CD4-positive, alpha-beta T cell (primary cell): ENCODE results near the gene SLF2. TPM values are rescaled to one million over a fixed set of nuclear protein-coding genes. Genes with fewer than 3 reads are reported as not detected.

Experiments
- ATAC-seq: fragments of 200-7000 bp; cut with Tn5 transposase; one replicate; pipeline ENCODE4 v1.10.0; 2022; ENCODE audit warnings: mild to moderate bottlenecking; ENCODE audit not compliant: poor library complexity
- CTCF ChIA-PET: fragments of 350-600 bp; sonication (Branson Sonifier 250); formaldehyde crosslinking; loops from one replicate; lab custom pipeline; 2021; ENCODE audit warnings: antibody characterized with exemption, inconsistent platforms; lab: Charles Lee
- POLR2A ChIA-PET: fragments of 350-600 bp; sonication (Branson Sonifier 250); formaldehyde crosslinking; loops from one replicate; lab custom pipeline; 2021; ENCODE audit warnings: antibody characterized with exemption, inconsistent platforms; lab: Charles Lee
- DNase-seq, 14 experiments: peaks; one replicate each; pipeline ENCODE4 v3.0.0-alpha.2; 2013 to 2020; ENCODE audit warnings: mixed read lengths in 2 of 14
- H3K27ac ChIP-seq, 2 donors: one replicate each; pipeline versions ENCODE4 v1.5.1 to v1.7.0; 2013; ENCODE audit warnings: low read length in 2 of 2, low read depth in 1 of 2, mild to moderate bottlenecking in 1 of 2
- H3K27me3 ChIP-seq, 2 experiments: 1 replicate in 1 of 2; 2 replicates in 1 of 2; pipeline versions ENCODE4 v1.6.1 to v1.7.0; 2013; ENCODE audit warnings: low read length in 2 of 2, control low read depth in 1 of 2, mild to moderate bottlenecking in 1 of 2, moderate library complexity in 1 of 2; ENCODE audit not compliant: insufficient read depth in 2 of 2, control insufficient read depth in 1 of 2
- H3K36me3 ChIP-seq: one replicate; pipeline ENCODE4 v1.6.1; 2013; ENCODE audit warnings: low read length, control low read depth; ENCODE audit not compliant: insufficient read depth
- H3K4me1 ChIP-seq: one replicate; pipeline ENCODE4 v1.6.1; 2013; ENCODE audit warnings: low read length, control low read depth; ENCODE audit not compliant: insufficient read depth
- H3K4me3 ChIP-seq: one replicate; pipeline ENCODE4 v1.5.1; 2013; ENCODE audit warnings: mild to moderate bottlenecking, low read length, moderate library complexity
- H3K9me3 ChIP-seq, 2 experiments: 1 replicate in 1 of 2; 2 replicates in 1 of 2; pipeline versions ENCODE4 v1.6.1 to v1.7.0; 2013; ENCODE audit warnings: low read length in 2 of 2, mild to moderate bottlenecking in 2 of 2, control low read depth in 1 of 2, moderate library complexity in 1 of 2; ENCODE audit not compliant: control insufficient read depth in 1 of 2, insufficient read depth in 1 of 2
- H3K27ac Mint-ChIP-seq: one replicate; pipeline ENCODE4 v1.8.0; 2020; ENCODE audit warnings: mixed read lengths
- H3K27me3 Mint-ChIP-seq: one replicate; pipeline ENCODE4 v1.8.0; 2021; ENCODE audit warnings: mixed read lengths
- H3K36me3 Mint-ChIP-seq: one replicate; pipeline ENCODE4 v1.8.0; 2021; ENCODE audit warnings: low read depth, mixed read lengths
- H3K4me1 Mint-ChIP-seq: one replicate; pipeline ENCODE4 v1.8.0; 2021; ENCODE audit warnings: low read depth, mixed read lengths
- H3K4me3 Mint-ChIP-seq: one replicate; pipeline ENCODE4 v1.8.0; 2020; ENCODE audit warnings: mild to moderate bottlenecking, mixed read lengths
- H3K9me3 Mint-ChIP-seq: one replicate; pipeline ENCODE4 v1.8.0; 2020; ENCODE audit warnings: mixed read lengths
- intact Hi-C, 2 experiments: fragments of 100-400 bp; cut with DNase I in 1 of 2; cut with micrococcal nuclease in 1 of 2; formaldehyde crosslinking; loops; one replicate each; pipeline versions ENCODE4 v1.15.1 to v1.9.0; 2023 to 2025; cut with DNase I, micrococcal nuclease
- total RNA-seq, 174 experiments: library from RNA in 2 of 174; stranded (reverse) in 2 of 174; gene quantifications; one replicate each; pipeline ENCODE4 v1.2.3 and lab custom pipeline; 2021 to 2026
- TF ChIP-seq, protein P1 (sequence below): fragments of 200-600 bp; IDR thresholded peaks from one replicate; pipeline ENCODE4 v1.8.0; 2022; ENCODE audit warnings: antibody characterized with exemption, mild to moderate bottlenecking

The SLF2 gene
- total RNA-seq, 2 experiments from 2014 or later, result 11.1 TPM

DNA sequence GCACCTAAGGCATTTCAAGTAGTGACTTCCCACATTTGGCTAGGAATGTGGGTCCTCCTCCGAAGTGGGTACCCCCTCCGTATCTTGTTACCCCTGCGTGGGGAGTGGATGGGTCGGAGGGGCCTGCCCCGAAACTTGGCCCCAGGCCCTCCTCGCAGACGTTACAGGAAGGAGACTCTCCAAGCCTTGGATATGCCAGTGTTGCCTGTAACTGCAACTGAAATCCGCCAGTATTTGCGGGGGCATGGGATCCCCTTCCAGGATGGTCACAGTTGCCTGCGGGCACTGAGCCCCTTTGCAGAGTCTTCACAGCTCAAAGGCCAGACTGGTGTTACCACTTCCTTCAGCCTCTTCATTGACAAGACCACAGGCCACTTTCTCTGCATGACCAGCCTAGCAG lies 75.4 kb downstream of the SLF2 start:
- no peak for ATAC-seq
- TF ChIP-seq, protein P1, sequence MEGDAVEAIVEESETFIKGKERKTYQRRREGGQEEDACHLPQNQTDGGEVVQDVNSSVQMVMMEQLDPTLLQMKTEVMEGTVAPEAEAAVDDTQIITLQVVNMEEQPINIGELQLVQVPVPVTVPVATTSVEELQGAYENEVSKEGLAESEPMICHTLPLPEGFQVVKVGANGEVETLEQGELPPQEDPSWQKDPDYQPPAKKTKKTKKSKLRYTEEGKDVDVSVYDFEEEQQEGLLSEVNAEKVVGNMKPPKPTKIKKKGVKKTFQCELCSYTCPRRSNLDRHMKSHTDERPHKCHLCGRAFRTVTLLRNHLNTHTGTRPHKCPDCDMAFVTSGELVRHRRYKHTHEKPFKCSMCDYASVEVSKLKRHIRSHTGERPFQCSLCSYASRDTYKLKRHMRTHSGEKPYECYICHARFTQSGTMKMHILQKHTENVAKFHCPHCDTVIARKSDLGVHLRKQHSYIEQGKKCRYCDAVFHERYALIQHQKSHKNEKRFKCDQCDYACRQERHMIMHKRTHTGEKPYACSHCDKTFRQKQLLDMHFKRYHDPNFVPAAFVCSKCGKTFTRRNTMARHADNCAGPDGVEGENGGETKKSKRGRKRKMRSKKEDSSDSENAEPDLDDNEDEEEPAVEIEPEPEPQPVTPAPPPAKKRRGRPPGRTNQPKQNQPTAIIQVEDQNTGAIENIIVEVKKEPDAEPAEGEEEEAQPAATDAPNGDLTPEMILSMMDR, result no peak
- no peaks in the 10 kb centered on the region for H3K27me3 ChIP-seq
- no peaks in the 10 kb centered on the region for H3K9me3 Mint-ChIP-seq
- H3K36me3 ChIP-seq, result peaks cover 46% of the 10 kb centered on the region
- peak overlapping the region; percentile 86 for H3K27ac Mint-ChIP-seq
- H3K4me3 ChIP-seq, result peak overlapping the region; percentile 96
- intact Hi-C loops, result loop anchor here in 1 of 2 experiments (5.0 kb wide), 1 partner anchor 451 kb away; the partner anchor contains the start of gene HIF1AN
- H3K4me1 ChIP-seq, result peaks cover 41% of the 10 kb centered on the region
- H3K36me3 Mint-ChIP-seq, result peaks cover 64% of the 10 kb centered on the region
- CTCF ChIA-PET, result interaction anchor here (1.6 to 2.9 kb wide), 2 partner anchors 9 to 11 kb away, joined by 7 to 9 read pairs; partner anchors contain the start of gene LZTS2
- no peaks in the 10 kb centered on the region for H3K9me3 ChIP-seq
- no peaks in the 10 kb centered on the region for H3K27me3 Mint-ChIP-seq
- no peak for DNase-seq
- peaks cover 26% of the 10 kb centered on the region for H3K4me1 Mint-ChIP-seq
- POLR2A ChIA-PET, result interaction anchor here (1.0 to 4.7 kb wide), 3 partner anchors 10 to 55 kb away, joined by 3 to 34 read pairs (median 3); partner anchors contain the start of gene LZTS2
- peak overlapping the region; percentile 97 for H3K4me3 Mint-ChIP-seq
- no peak overlapping the region for H3K27ac ChIP-seq

DNA sequence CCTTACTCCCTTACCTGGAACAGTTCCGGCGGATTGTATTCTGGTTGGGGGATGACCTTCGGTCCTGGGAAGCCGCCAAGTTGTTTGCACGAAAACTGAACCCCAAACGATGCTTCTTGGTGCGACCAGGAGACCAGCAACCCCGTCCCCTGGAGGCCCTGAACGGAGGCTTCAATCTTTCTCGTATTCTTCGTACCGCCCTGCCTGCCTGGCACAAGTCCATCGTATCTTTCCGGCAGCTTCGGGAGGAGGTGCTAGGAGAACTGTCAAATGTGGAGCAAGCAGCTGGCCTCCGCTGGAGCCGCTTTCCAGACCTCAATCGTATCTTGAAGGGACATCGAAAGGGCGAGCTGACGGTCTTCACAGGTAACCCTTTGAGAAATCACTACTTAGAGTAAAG lies 76.3 kb downstream of the SLF2 start:
- ChIA-PET POLR2A (interaction anchor here (1.0 to 4.7 kb wide), 2 partner anchors 9 to 54 kb away, joined by 3 to 34 read pairs; partner anchors contain the start of gene LZTS2), CTCF (interaction anchor here (1.6 to 2.9 kb wide), 2 partner anchors 8 to 10 kb away, joined by 7 to 9 read pairs; partner anchors contain the start of gene LZTS2)
- peaks cover 41% of the 10 kb centered on the region for H3K4me1 ChIP-seq
- peaks cover 52% of the 10 kb centered on the region for H3K36me3 ChIP-seq
- Mint-ChIP-seq H3K27me3 (no peaks in the 10 kb centered on the region), H3K9me3 (no peaks in the 10 kb centered on the region), H3K4me3 (no peak overlapping the region), H3K27ac (no peak overlapping the region), H3K4me1 (peaks cover 26% of the 10 kb centered on the region), H3K36me3 (peaks cover 67% of the 10 kb centered on the region)
- intact Hi-C loops, result loop anchor here in 1 of 2 experiments (5.0 kb wide), 1 partner anchor 452 kb away; the partner anchor contains the start of gene HIF1AN
- no peaks in the 10 kb centered on the region for H3K9me3 ChIP-seq
- DNase-seq (no peak), ATAC-seq (no peak)
- TF ChIP-seq, protein P1, result no peak
- H3K27me3 ChIP-seq, result no peaks in the 10 kb centered on the region
- no peak overlapping the region for H3K27ac ChIP-seq
- no peak overlapping the region for H3K4me3 ChIP-seq

- peaks cover 27% of the 10 kb centered on the region for H3K4me1 Mint-ChIP-seq
- no peak overlapping the region for H3K4me3 ChIP-seq
- TF ChIP-seq, protein P1, result peak; percentile 50
- no peaks in the 10 kb centered on the region for H3K9me3 ChIP-seq
- peaks cover 37% of the 10 kb centered on the region for H3K4me1 ChIP-seq
- H3K36me3 ChIP-seq, result peaks cover 36% of the 10 kb centered on the region
- peaks cover 43% of the 10 kb centered on the region for H3K36me3 Mint-ChIP-seq
- peak overlapping the region; percentile 13 for H3K27ac Mint-ChIP-seq
- no peaks in the 10 kb centered on the region for H3K27me3 Mint-ChIP-seq
- peak overlapping the region; percentile 82 for H3K4me3 Mint-ChIP-seq
- POLR2A ChIA-PET, result no interaction called here
- ATAC-seq (no peak), DNase-seq (no peak)
- no peaks in the 10 kb centered on the region for H3K27me3 ChIP-seq
- no peaks in the 10 kb centered on the region for H3K9me3 Mint-ChIP-seq
- CTCF ChIA-PET, result interaction anchor here (1.5 to 2.0 kb wide), 2 partner anchors 20 to 56 kb away, joined by 3 to 7 read pairs; no protein-coding TSS in a partner anchor
- H3K27ac ChIP-seq, result no peak overlapping the region
- intact Hi-C loops, result loop anchor here in 1 of 2 experiments (1.0 kb wide), 1 partner anchor 20 kb away; no protein-coding TSS in a partner anchor
Measured at GRCh38 chr10:100993986-100994708, 81.4 kb downstream of the SLF2 start.
